ENCODE results near the gene ESPL1. TPM values are rescaled to one million over a fixed set of nuclear protein-coding genes. Genes with fewer than 3 reads are reported as not detected.

The ESPL1 gene
- total RNA-seq, 1 experiment from 2014 or later: 29.5 TPM

- no peak for DNase-seq
- Histone ChIP-seq H3K36me3 (no peaks in the 10 kb centered on the region), H3K27me3 (peaks cover 12% of the 10 kb centered on the region; the same call in 1 of the 2 replicates), H3K4me3 (no peak overlapping the region), H3K9me3 (replicated peaks) (no peaks in the 10 kb centered on the region), H3K27ac (no peak overlapping the region), H3K4me1 (peaks cover 13% of the 10 kb centered on the region)
Observed at GRCh38 chr12:53236443-53237111, 31.5 kb upstream of the ESPL1 start.

GRCh38 chr12:53239643-53240258 is 28.3 kb upstream of the ESPL1 start:
- Histone ChIP-seq H3K27me3 (peaks cover 12% of the 10 kb centered on the region; the same call in 1 of the 2 replicates), H3K36me3 (no peaks in the 10 kb centered on the region), H3K9me3 (replicated peaks) (no peaks in the 10 kb centered on the region), H3K4me1 (no peaks in the 10 kb centered on the region), H3K27ac (no peak overlapping the region), H3K4me3 (no peak overlapping the region)
- DNase-seq: no peak

GRCh38 chr12:53241623-53242412 is 26.3 kb upstream of the ESPL1 start:
- H3K4me1 ChIP-seq: no peaks in the 10 kb centered on the region
- peaks cover 12% of the 10 kb centered on the region; the same call in 1 of the 2 replicates for H3K27me3 ChIP-seq
- no peaks in the 10 kb centered on the region for H3K9me3 ChIP-seq (replicated peaks)
- H3K27ac ChIP-seq: no peak overlapping the region
- H3K4me3 ChIP-seq: no peak overlapping the region
- no peak for DNase-seq
- H3K36me3 ChIP-seq: no peaks in the 10 kb centered on the region

GRCh38 chr12:53244337-53244736 is 23.8 kb upstream of the ESPL1 start:
- no peak for DNase-seq
- no peaks in the 10 kb centered on the region for H3K4me1 ChIP-seq
- H3K36me3 ChIP-seq: no peaks in the 10 kb centered on the region
- H3K27ac ChIP-seq: no peak overlapping the region
- no peaks in the 10 kb centered on the region for H3K9me3 ChIP-seq (replicated peaks)
- H3K4me3 ChIP-seq: no peak overlapping the region
- H3K27me3 ChIP-seq: peaks cover 7% of the 10 kb centered on the region; the same call in 1 of the 2 replicates

GRCh38 chr12:53245286-53245685 is 22.8 kb upstream of the ESPL1 start:
- Histone ChIP-seq H3K27me3 (peaks cover 7% of the 10 kb centered on the region; the same call in 1 of the 2 replicates), H3K9me3 (replicated peaks) (no peaks in the 10 kb centered on the region), H3K27ac (no peak overlapping the region), H3K4me1 (no peaks in the 10 kb centered on the region), H3K36me3 (no peaks in the 10 kb centered on the region), H3K4me3 (no peak overlapping the region)
- no peak for DNase-seq

- Histone ChIP-seq H3K4me1 (no peaks in the 10 kb centered on the region), H3K9me3 (replicated peaks) (no peaks in the 10 kb centered on the region), H3K27ac (peak overlapping the region; percentile 47), H3K27me3 (no peaks in the 10 kb centered on the region), H3K4me3 (peak overlapping the region; percentile 78), H3K36me3 (no peaks in the 10 kb centered on the region)
- peak; percentile 80 to 85 for DNase-seq
Observed at GRCh38 chr12:53251477-53252348, 16.4 kb upstream of the ESPL1 start.

- Histone ChIP-seq H3K4me1 (no peaks in the 10 kb centered on the region), H3K27ac (peak overlapping the region; percentile 47), H3K9me3 (replicated peaks) (no peaks in the 10 kb centered on the region), H3K4me3 (peak overlapping the region; percentile 78), H3K27me3 (no peaks in the 10 kb centered on the region), H3K36me3 (no peaks in the 10 kb centered on the region)
- DNase-seq: peak in 1 of 2 experiments; percentile 12
Observed at GRCh38 chr12:53252349-53252916, 15.7 kb upstream of the ESPL1 start.

- Histone ChIP-seq H3K4me3 (no peak overlapping the region), H3K27me3 (no peaks in the 10 kb centered on the region), H3K9me3 (replicated peaks) (no peaks in the 10 kb centered on the region), H3K4me1 (no peaks in the 10 kb centered on the region), H3K36me3 (no peaks in the 10 kb centered on the region), H3K27ac (no peak overlapping the region)
- DNase-seq: no peak
Observed at GRCh38 chr12:53253298-53253697, 14.8 kb upstream of the ESPL1 start.

- Histone ChIP-seq H3K27ac (no peak overlapping the region), H3K4me1 (no peaks in the 10 kb centered on the region), H3K9me3 (replicated peaks) (no peaks in the 10 kb centered on the region), H3K36me3 (no peaks in the 10 kb centered on the region), H3K27me3 (no peaks in the 10 kb centered on the region), H3K4me3 (no peak overlapping the region)
- DNase-seq: no peak
Observed at GRCh38 chr12:53254816-53255545, 13.1 kb upstream of the ESPL1 start.

GRCh38 chr12:53255996-53256395 is 12.1 kb upstream of the ESPL1 start:
- H3K9me3 ChIP-seq (replicated peaks): no peaks in the 10 kb centered on the region
- H3K27me3 ChIP-seq: no peaks in the 10 kb centered on the region
- H3K27ac ChIP-seq: no peak overlapping the region
- no peaks in the 10 kb centered on the region for H3K4me1 ChIP-seq
- no peaks in the 10 kb centered on the region for H3K36me3 ChIP-seq
- no peak overlapping the region for H3K4me3 ChIP-seq
- no peak for DNase-seq

- no peaks in the 10 kb centered on the region for H3K4me1 ChIP-seq
- no peaks in the 10 kb centered on the region for H3K9me3 ChIP-seq (replicated peaks)
- H3K27ac ChIP-seq: no peak overlapping the region
- no peaks in the 10 kb centered on the region for H3K27me3 ChIP-seq
- no peaks in the 10 kb centered on the region for H3K36me3 ChIP-seq
- H3K4me3 ChIP-seq: no peak overlapping the region
- DNase-seq: no peak
Observed at GRCh38 chr12:53258541-53259539, 9.3 kb upstream of the ESPL1 start.

GRCh38 chr12:53259891-53260290 is 8.2 kb upstream of the ESPL1 start:
- H3K36me3 ChIP-seq: no peaks in the 10 kb centered on the region
- no peak overlapping the region for H3K27ac ChIP-seq
- H3K4me1 ChIP-seq: no peaks in the 10 kb centered on the region

GRCh38 chr12:53265783-53266182 is 2.3 kb upstream of the ESPL1 start:
- no peak overlapping the region for H3K4me3 ChIP-seq
- H3K36me3 ChIP-seq: peaks cover 17% of the 10 kb centered on the region
- no peak for DNase-seq
- H3K4me1 ChIP-seq: no peaks in the 10 kb centered on the region; the same call in 1 of the 2 replicates
- H3K9me3 ChIP-seq (replicated peaks): no peaks in the 10 kb centered on the region
- no peaks in the 10 kb centered on the region for H3K27me3 ChIP-seq
- H3K27ac ChIP-seq: no peak overlapping the region

More at GRCh38 chr12:53259891-53260290, 8.2 kb upstream of the ESPL1 start:
- no peaks in the 10 kb centered on the region for H3K27me3 ChIP-seq
- no peak for DNase-seq
- no peak overlapping the region for H3K4me3 ChIP-seq
- no peaks in the 10 kb centered on the region for H3K9me3 ChIP-seq (replicated peaks)

Data from SJCRH30 (cell line).